IPS DF 4.7 (cell line): Measurements from ENCODE around the gene MYO5B.
"Not testable (repeated sequence)": the region's sequence is repeated elsewhere in the genome, so short reads cannot be mapped to it uniquely, and the experiment has no call there.

Source experiments
- DNase-seq: peaks from one replicate; pipeline ENCODE4 v3.0.0-alpha.2; 2013; ENCODE audit warnings: low spot score; ENCODE audit errors: extremely low read depth

Gene MYO5B

GRCh38 chr18:50105027-50105426 lies 89.9 kb downstream of the MYO5B start:
- DNase-seq: no peak

- DNase-seq: no peak
These were observed 90.5 kb downstream of the MYO5B start for GRCh38 chr18:50104421-50104820.

GRCh38 chr18:50099725-50100407 lies 95.1 kb downstream of the MYO5B start:
- DNase-seq: no peak

GRCh38 chr18:50097702-50098101 lies 97.2 kb downstream of the MYO5B start:
- no peak for DNase-seq

GRCh38 chr18:50096766-50097435 lies 98.0 kb downstream of the MYO5B start:
- DNase-seq: no peak

GRCh38 chr18:50094786-50095185 lies 100.2 kb downstream of the MYO5B start:
- DNase-seq: not testable (repeated sequence)

GRCh38 chr18:50094221-50094773 lies 100.7 kb downstream of the MYO5B start:
- no peak for DNase-seq

GRCh38 chr18:50093366-50094064 lies 101.4 kb downstream of the MYO5B start:
- no peak for DNase-seq

- DNase-seq: no peak
These were observed 102.6 kb downstream of the MYO5B start for GRCh38 chr18:50092245-50092805.

GRCh38 chr18:50091509-50092244 lies 103.3 kb downstream of the MYO5B start:
- no peak for DNase-seq

GRCh38 chr18:50090370-50091312 lies 104.3 kb downstream of the MYO5B start:
- DNase-seq: no peak

GRCh38 chr18:50089702-50090101 lies 105.2 kb downstream of the MYO5B start:
- no peak for DNase-seq

- no peak for DNase-seq
These were observed 111.2 kb downstream of the MYO5B start for GRCh38 chr18:50083708-50084107.

- DNase-seq: no peak
These were observed 113.9 kb downstream of the MYO5B start for GRCh38 chr18:50080932-50081560.

- DNase-seq: no peak
These were observed 114.6 kb downstream of the MYO5B start for GRCh38 chr18:50080316-50080715.

- DNase-seq: no peak
These were observed 115.2 kb downstream of the MYO5B start for GRCh38 chr18:50079571-50080295.

GRCh38 chr18:50076277-50076676 lies 118.7 kb downstream of the MYO5B start:
- DNase-seq: no peak

- no peak for DNase-seq
These were observed 119.2 kb downstream of the MYO5B start for GRCh38 chr18:50075772-50076171.

GRCh38 chr18:50074404-50074803 lies 120.5 kb downstream of the MYO5B start:
- no peak for DNase-seq
